HFFc6 (cell line): ENCODE measurements around the gene DLEC1. TPM values are rescaled to one million over a fixed set of nuclear protein-coding genes. Genes with fewer than 3 reads are reported as not detected.
A peak's percentile ranks its signal among the peaks of the same experiment; 100 is the strongest.

Experiments
- DNase-seq: peaks from one replicate; pipeline ENCODE4 v3.0.0-alpha.2; 2018
- H3K27ac Mint-ChIP-seq: 2 replicates; pipeline ENCODE4 v1.8.0; 2020; ENCODE audit warnings: mild to moderate bottlenecking, mixed read lengths
- H3K27me3 Mint-ChIP-seq: 2 replicates; pipeline ENCODE4 v1.8.0; 2021; ENCODE audit warnings: mild to moderate bottlenecking, moderate library complexity, mixed read lengths; ENCODE audit not compliant: insufficient read depth
- H3K36me3 Mint-ChIP-seq: 2 replicates; pipeline ENCODE4 v1.8.0; 2021; ENCODE audit warnings: low read depth, mixed read lengths
- H3K4me1 Mint-ChIP-seq: 2 replicates; pipeline ENCODE4 v1.8.0; 2020; ENCODE audit warnings: low read depth, mixed read lengths
- H3K4me3 Mint-ChIP-seq: 2 replicates; pipeline ENCODE4 v1.8.0; 2020; ENCODE audit warnings: mild to moderate bottlenecking, moderate library complexity, mixed read lengths
- H3K9me3 Mint-ChIP-seq: 2 replicates; pipeline ENCODE4 v1.8.0; 2020; ENCODE audit warnings: mild to moderate bottlenecking, mixed read lengths
- total RNA-seq, 6 experiments: library from RNA; stranded (reverse); fragmentation: NEBNext Ultra II Directional; extraction: Animal tissue kit (Norgen Biotek cat#: 25700); gene quantifications; 2 replicates in 1 of 6; 3 replicates in 5 of 6; pipeline ENCODE4 v1.2.3, GENCODE V29; 2021
- TF ChIP-seq, protein P1 (sequence below): fragments of 200-600 bp; sonication (generic); IDR thresholded peaks from 2 replicates; pipeline ENCODE4 v1.5.0; 2021; ENCODE audit warnings: antibody characterized with exemption, mild to moderate bottlenecking

The DLEC1 gene
- total RNA-seq, 6 experiments from 2014 or later, result 0.05 TPM; not detected in 5

GRCh38 chr3:38022301-38022700 is 16.7 kb upstream of the DLEC1 start:
- H3K27ac Mint-ChIP-seq, result no peak overlapping the region
- H3K27me3 Mint-ChIP-seq, result no peaks in the 10 kb centered on the region
- H3K4me1 Mint-ChIP-seq, result peaks cover 20% of the 10 kb centered on the region
- TF ChIP-seq, protein P1, sequence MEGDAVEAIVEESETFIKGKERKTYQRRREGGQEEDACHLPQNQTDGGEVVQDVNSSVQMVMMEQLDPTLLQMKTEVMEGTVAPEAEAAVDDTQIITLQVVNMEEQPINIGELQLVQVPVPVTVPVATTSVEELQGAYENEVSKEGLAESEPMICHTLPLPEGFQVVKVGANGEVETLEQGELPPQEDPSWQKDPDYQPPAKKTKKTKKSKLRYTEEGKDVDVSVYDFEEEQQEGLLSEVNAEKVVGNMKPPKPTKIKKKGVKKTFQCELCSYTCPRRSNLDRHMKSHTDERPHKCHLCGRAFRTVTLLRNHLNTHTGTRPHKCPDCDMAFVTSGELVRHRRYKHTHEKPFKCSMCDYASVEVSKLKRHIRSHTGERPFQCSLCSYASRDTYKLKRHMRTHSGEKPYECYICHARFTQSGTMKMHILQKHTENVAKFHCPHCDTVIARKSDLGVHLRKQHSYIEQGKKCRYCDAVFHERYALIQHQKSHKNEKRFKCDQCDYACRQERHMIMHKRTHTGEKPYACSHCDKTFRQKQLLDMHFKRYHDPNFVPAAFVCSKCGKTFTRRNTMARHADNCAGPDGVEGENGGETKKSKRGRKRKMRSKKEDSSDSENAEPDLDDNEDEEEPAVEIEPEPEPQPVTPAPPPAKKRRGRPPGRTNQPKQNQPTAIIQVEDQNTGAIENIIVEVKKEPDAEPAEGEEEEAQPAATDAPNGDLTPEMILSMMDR, result no peak
- no peaks in the 10 kb centered on the region for H3K36me3 Mint-ChIP-seq
- no peaks in the 10 kb centered on the region for H3K9me3 Mint-ChIP-seq
- DNase-seq, result no peak
- H3K4me3 Mint-ChIP-seq, result no peak overlapping the region

- TF ChIP-seq, protein P1, result no peak
- peak overlapping the region; percentile 90 for H3K4me3 Mint-ChIP-seq
- no peaks in the 10 kb centered on the region; the same call in 1 of the 2 replicates for H3K27me3 Mint-ChIP-seq
- peaks cover 20% of the 10 kb centered on the region for H3K4me1 Mint-ChIP-seq
- no peaks in the 10 kb centered on the region for H3K36me3 Mint-ChIP-seq
- no peak for DNase-seq
- H3K27ac Mint-ChIP-seq, result no peak overlapping the region; the same call in 1 of the 2 replicates
- H3K9me3 Mint-ChIP-seq, result no peaks in the 10 kb centered on the region
These were observed 15.9 kb upstream of the DLEC1 start for GRCh38 chr3:38022896-38023709.

- Mint-ChIP-seq H3K27me3 (peaks cover 2% of the 10 kb centered on the region; the same call in 1 of the 2 replicates), H3K4me1 (peaks cover 39% of the 10 kb centered on the region), H3K9me3 (no peaks in the 10 kb centered on the region), H3K36me3 (no peaks in the 10 kb centered on the region), H3K27ac (no peak overlapping the region), H3K4me3 (no peak overlapping the region)
- TF ChIP-seq, protein P1, result no peak
- no peak for DNase-seq
These were observed 12.2 kb upstream of the DLEC1 start for GRCh38 chr3:38026856-38027255.

- no peak for DNase-seq
- TF ChIP-seq, protein P1, result no peak
- Mint-ChIP-seq H3K27me3 (peaks cover 2% of the 10 kb centered on the region; the same call in 1 of the 2 replicates), H3K4me1 (peaks cover 42% of the 10 kb centered on the region), H3K4me3 (peak overlapping the region; percentile 73), H3K9me3 (no peaks in the 10 kb centered on the region), H3K27ac (peak overlapping the region; percentile 44; the same call in 1 of the 2 replicates), H3K36me3 (no peaks in the 10 kb centered on the region)
These were observed 11.2 kb upstream of the DLEC1 start for GRCh38 chr3:38027466-38028465.

DNA sequence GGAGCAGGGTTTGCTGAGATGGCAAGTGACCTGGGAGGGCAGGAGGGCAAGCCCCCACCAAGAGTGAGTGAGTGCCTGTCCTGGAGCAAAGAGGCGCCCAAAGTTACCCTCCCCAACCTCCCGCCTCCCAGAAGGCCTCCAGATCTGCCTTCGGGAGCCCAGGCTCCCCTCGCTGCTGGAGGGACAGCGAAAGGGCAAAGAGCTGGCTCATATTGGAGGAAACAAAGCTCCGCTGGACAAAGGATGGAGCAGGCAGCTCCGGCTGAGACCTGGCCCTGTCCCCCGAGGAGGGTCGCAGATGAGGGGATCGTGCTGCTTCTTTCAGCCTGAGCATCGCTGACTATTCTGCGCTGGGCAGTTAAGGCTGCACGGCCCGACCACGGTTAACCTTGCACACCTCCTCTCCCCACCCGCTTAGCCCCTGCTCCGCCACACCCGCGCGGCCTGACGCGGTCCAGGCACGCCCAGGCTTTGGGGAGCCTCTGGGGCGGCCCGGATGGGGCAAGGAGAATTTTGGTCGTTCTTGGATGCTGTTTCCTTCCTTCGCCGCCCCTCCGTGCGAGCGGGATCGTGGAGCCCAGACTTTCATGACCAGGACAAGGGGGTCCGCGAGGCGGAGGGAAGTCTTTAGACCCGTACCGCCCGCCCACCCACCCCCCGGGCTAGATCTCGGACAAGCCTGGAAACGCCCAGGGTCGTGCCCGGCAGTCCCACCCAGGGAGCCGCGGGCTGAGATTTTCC is 10.2 kb upstream of the DLEC1 start:
- TF ChIP-seq, protein P1, result no peak
- Mint-ChIP-seq H3K27ac (peak overlapping the region; percentile 44), H3K4me3 (peak overlapping the region; percentile 73), H3K4me1 (peaks cover 35% of the 10 kb centered on the region), H3K9me3 (no peaks in the 10 kb centered on the region), H3K36me3 (no peaks in the 10 kb centered on the region), H3K27me3 (peaks cover 2% of the 10 kb centered on the region; the same call in 1 of the 2 replicates)
- no peak for DNase-seq
